NCI-H187 (cell line): Measurements from ENCODE around the gene PADI6.

Experiments
- DNase-seq, 2 experiments: peaks; one replicate each; lab custom pipeline; 2025; lab: John Stamatoyannopoulos, UW

The PADI6 gene

DNA sequence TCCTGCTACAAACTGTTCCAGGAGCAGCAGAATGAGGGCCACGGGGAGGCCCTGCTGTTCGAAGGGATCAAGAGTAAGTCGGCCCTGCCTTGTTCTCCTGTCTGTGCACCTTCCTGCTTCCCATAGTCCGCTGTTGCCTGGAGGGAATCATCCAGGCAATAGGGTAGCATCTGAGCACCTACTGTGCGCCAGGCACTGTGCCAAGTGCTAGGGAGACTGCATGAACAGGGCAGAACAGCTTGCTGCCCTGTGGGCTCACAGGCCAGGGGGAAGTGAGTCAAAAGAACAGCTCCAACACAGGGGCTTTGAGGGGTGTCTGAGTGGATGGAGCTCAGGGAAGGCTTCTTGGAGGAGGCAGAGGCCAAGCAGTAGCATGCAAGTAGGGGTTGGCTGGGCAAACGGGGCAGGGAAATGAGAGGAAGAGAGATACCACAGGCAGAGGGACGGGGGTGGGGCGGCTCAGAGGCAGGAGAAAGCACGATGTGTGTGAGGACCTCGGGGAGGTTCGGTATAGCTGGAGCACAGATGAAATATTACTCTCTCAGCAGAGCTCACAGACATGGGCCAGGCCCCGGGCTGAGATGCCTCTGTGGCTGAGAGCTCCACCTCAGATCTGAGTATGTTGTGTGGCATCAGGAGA lies 15.5 kb upstream of the PADI6 start:
- DNase-seq = no peak

DNA sequence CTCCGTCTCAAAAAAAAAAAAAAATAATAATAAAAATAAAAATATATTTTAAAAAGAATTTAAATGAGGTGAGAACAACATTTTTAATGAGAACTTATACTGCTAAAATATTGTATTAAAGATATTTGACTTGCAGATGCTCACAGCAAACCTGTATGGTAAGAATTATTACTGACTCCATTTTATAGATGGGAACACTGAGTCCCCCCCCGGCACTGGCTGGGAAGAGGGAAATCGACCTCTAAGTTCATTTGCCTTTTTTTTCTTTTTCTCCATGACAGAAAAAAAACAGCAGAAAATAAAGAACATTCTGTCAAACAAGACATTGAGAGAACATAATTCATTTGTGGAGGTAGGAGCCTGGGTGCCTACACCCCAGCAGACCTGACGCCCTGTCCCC lies 13.4 kb upstream of the PADI6 start:
- DNase-seq = no peak

DNA sequence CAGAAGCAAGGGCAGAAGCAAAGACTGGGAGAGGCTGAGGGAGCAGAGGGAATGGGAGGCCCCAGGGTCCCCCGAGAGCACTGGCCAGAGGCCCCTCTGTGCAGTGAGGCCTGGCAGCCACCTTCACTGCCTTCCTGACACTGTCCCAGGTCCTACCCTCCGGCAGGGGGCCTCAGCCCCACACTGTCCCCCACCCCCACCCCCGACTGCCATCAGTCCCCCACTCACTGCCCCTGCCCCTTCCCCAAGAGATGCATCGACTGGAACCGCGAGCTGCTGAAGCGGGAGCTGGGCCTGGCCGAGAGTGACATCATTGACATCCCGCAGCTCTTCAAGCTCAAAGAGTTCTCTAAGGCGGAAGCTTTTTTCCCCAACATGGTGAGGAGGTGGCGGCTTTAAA lies 13.0 kb upstream of the PADI6 start:
- DNase-seq = no peak

DNA sequence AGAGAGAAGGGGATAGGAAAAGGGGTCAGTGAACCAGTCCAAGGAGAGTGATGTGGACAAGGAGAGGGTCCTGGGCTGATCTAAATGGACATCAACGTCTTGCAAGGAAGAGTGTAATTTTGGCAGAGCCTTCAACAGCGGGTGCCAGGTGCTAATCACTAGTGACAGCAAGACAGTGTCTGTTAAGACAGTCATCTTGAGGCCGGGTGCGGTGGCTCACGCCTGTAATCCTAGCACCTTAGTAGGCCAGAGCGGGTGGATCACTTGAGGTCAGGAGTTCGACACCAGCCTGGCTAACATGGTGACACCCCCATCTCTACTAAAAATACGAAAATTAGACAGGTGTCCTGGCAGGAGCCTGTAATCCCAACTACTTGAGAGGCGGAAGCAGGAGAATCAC lies 12.2 kb upstream of the PADI6 start:
- no peak for DNase-seq

DNA sequence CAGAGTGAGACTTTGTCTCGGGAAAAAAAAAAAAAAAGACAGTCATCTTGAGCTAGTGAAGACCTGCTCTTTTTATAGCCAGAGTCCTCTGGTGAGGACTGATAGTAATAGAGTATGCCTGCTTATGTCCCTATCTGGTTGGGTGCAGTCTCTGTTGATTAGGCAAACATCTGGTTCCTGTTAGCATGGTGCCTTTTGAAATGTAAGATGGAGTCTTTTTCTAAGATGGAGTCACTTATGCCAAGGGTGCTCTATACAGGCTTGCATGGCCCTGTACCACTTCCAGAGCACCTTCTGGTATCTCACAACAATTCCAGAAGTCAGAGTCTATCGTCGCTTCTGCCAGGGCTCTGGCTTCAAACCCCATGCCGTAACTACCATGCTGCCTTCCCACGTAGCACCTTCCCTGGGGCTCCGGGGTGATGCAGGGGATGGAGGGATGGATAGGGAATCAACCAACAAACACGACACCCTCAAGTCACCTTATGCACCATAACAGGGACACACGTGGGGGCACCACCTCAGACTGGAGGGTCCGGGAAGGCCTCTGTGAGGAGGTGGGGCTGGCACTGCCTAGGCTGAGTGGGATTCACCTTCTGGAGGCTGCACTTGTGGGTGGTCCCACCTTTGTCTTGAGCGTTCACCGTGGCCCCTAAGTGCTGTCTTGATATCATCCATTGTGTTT lies 11.6 kb upstream of the PADI6 start:
- no peak for DNase-seq

DNA sequence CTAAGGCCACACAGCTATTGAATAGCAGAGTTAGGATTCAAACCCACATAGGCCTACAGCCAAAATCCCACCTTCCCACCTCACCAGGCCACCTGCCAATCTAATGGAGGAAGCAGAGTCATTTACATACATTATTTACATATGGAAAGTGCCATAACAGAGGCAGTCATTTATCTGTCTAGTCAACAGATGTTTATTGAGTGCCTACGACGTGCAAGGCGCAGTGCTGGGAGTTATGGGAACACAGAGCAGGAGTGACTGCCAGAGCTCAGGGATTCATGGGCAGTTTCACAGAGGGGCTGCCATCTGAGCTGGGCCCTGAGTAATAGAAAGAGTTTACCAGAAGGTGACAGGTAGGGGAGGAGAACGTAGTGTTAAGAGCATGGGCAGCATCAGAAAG lies 10.3 kb upstream of the PADI6 start:
- DNase-seq = no peak

DNA sequence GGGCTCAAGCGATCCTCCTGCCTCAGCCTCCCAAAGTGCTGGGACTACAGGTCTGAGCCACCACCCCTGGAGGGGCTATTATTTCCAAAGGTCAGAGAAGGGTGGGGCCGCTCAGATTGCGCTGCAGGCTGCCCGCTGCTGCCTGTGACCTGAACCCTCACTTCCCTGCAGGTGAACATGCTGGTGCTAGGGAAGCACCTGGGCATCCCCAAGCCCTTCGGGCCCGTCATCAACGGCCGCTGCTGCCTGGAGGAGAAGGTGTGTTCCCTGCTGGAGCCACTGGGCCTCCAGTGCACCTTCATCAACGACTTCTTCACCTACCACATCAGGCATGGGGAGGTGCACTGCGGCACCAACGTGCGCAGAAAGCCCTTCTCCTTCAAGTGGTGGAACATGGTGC lies 8.6 kb upstream of the PADI6 start:
- DNase-seq = no peak

DNA sequence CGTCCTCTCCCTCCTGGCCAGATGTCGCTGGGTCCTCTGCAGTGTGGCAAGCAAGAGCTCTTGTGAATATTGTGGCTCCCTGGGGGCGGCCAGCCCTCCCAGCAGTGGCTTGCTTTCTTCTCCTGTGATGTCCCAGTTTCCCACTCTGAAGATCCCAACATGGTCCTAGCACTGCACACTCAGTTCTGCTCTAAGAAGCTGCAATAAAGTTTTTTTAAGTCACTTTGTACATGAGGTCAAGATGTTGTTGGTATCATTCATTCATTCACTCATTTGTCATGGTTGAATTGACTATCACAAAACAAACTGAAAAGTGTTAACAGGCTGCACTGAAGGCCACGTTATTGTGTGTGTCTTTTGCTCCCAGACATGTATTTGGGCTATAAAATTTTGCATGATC lies 8.2 kb upstream of the PADI6 start:
- DNase-seq = no peak

DNA sequence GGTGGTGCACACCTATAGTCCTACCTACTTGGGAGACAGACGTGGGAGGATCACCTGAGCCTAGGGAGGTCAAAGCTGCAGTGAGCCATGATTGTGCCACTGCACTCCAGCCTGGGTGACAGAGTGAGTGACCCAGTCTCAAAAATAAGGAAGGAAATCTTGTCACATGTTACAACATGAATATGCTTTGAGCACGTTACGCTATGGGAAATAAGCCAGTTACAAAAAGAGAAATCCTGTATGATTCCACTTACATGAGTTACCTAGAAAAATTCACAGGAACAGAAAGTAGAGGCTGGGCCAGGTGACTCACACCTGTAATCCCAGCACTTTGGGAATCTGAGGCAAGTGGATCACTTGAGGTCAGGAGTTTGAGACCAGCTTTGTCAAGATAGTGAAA lies 6.7 kb upstream of the PADI6 start:
- DNase-seq = no peak

DNA sequence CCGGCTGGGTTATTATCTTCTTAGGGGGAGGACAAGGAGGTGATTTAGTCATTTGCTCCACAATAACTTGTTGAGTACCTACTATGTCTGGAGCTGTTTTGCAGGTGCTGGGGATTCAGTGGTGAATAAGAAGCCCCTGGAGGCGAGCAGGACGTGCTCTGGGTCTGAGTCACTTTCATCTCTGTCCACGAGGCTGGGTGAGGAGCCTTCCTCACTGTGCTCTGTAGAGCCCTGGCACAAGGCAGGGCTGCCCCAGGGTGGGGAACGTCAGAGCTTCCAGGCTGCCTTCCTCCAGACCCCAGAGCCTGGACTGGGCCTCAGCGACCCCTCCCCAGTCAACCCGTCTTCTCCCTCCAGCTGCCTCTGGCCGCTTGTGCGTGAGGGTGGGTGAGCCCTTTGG lies 2.5 kb upstream of the PADI6 start:
- no peak for DNase-seq

DNA sequence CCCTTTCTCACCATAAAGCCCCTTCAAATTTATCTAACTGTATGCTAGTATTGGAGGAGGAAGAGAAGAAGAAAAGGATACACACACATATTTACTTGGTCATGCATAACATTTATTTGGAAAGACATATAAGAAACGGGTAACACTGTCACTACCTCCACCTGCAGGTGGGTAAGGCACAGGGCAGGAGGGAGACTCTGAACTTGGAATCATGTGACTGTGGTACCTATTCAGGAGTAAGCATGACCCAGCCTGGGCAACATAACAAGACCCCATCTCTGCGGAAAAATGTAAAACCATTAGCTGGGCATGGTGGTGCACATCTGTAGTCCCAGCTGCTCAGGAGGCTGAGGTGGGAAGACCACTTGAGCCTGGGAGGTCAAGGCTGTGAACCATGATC lies 1.4 kb upstream of the PADI6 start:
- DNase-seq = no peak

DNA sequence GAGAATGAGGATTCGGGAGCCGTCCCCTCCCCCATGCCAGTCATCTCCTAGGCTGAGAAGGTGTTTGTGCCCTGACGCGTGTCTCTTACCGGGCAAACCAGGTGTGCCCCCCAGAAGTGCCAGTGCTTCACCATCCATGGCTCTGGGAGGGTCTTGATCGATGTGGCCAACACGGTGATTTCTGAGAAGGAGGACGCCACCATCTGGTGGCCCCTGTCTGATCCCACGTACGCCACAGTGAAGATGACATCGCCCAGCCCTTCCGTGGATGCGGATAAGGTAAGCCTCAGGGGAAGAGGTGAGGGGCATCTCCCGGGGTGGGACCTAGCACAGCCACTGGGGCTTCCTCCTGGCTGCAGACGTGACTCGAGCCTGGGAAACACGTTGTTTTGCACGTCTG lies 959 bp downstream of the PADI6 start:
- no peak for DNase-seq

DNA sequence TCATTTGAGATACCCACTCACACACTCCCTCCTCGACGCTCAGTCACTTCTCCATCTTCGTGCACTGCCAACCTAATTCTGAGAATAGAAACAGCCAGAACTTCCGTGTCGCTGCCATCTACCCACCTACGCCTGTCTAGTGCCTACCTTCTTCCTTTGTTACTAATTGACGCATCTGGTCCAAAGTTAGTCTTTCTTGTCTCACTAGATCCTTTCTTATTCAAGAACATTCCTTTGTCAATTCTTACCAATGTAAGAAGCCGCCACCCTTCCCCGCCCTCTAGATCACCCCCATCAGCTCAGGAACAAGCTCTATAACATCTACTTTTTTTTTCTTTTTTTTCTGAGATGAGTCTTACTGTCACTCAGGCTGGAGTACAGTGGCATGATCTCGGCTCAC lies 3.7 kb downstream of the PADI6 start:
- no peak for DNase-seq

DNA sequence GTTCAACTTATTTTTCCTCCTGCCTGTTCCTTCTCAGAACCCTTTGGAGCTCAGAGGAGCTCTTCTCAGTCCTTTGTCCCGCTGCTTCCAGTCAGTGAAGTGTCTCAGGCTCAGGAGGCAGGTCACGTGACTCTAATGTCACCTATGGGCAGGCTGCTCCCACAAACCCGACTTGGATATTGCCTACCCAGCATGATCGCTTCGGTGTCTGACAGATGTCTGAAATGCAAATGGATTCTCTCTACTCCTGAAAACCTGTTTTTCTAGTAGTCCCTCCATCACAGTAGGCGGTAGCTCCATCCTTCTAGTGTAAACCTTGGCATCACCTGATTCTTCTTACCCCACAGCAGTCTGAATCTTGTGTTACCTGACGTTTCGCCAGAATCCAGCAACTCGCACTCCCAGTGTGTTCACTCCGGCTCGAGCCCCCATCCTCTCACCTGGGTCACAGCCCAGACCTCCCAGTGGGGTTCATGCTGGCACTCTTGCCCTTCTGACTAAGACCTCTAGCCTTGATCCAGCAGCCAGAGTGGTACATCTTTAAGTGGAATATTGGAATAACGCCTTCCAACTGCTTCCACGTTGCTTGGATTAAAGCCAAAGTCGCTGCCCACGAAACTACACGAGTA lies 5.4 kb downstream of the PADI6 start:
- no peak for DNase-seq

DNA sequence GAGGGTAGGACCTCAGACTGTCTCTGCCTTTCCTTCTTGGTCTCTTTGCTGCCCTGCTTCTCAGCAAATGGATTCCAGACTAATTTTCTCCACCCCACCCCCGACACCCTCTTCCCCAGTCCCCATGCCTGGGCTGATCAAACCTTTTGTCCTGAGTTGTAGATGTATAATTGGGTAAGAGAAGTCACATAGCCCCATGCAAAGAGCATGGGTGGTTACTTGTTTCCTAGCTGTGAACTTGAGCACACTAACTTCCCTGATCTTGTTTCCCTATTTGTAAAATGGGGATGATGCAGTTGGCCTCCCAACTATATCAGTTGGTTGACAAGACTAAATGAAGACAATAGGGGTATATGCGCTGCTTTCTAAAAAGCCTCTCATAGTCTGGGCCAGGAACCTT lies 9.2 kb downstream of the PADI6 start:
- no peak for DNase-seq

DNA sequence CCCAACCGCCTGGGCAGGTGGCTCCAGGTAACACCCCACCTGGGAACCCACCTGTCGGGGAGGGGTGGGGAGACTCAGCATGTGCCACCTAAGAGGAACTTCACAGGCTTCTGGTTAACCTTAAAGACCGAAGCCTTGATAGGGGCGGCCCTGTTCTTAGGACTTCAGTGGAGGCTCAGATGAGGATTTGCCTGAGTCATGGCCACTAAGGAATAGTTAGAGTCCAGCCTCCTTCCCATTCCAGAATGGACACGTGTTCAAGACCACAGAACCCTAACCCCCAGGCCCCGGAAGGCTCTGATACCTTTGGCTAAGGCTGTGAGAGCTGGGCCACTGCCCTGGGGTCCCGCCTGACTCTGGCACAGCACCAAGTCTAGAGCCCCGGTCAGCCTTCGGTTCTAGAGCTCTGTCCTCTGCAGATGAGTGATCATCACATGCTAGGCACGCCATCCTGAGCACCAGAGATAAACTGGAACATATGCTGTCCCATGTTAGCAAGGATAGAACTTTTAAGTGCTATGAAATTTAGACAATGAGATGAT lies 20.3 kb downstream of the PADI6 start:
- no peak for DNase-seq

DNA sequence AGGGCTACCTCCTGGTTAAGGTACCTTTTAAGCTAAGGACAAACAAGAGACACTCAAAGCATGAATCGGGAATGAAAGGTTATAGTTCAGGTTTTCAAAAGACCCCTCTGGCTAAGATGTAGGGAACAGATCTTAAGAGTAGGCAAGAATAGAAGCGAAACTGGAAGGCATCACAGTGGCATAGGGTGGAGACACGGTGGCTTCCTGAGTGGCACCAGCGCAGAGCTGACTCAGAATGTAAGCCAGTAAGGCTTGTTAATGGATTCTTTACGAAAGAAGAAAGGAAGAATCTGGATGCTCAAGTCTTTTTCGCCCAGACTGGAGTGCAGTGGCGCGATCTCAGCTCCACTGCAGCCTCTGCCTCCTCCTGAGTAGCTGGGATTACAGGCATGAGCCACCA lies 21.2 kb downstream of the PADI6 start:
- no peak for DNase-seq

DNA sequence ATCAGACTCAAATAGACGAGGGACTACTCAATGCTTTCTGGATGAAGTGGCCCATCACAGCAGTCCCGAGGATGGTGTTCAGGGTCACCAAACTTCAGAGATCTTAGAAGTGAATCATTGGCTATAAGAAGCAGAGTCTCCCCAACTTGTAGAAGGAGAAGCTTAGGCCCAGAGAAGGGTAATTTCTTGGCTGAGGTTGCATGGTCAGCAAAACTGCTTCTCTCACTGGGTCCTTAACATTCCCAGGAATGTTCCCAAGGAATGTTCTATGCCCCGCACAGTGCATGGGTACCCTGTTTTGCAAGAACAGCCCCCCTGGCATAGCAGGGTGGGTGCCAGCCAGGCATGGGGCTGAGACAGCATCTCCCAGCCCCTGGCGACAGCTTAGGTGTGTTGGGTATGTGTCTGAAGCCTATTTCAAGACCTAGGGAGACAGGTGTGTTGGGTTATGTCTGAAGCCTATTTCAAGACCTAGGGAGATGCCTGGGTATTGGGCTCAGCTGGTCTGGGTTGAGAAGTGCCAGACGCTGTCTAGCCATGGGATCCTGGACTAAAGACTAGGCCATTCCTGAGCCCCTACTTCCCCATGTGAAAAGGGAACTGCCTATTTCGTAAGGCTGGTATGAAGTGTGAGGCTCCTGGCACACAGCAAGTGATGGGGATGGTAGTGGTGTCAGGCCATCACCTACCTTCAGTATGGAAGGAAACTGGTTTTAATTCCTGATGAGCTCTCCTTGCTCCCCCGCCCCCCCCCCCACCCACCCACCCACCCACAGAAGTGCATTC lies 26.1 kb downstream of the PADI6 start:
- DNase-seq = no peak

DNA sequence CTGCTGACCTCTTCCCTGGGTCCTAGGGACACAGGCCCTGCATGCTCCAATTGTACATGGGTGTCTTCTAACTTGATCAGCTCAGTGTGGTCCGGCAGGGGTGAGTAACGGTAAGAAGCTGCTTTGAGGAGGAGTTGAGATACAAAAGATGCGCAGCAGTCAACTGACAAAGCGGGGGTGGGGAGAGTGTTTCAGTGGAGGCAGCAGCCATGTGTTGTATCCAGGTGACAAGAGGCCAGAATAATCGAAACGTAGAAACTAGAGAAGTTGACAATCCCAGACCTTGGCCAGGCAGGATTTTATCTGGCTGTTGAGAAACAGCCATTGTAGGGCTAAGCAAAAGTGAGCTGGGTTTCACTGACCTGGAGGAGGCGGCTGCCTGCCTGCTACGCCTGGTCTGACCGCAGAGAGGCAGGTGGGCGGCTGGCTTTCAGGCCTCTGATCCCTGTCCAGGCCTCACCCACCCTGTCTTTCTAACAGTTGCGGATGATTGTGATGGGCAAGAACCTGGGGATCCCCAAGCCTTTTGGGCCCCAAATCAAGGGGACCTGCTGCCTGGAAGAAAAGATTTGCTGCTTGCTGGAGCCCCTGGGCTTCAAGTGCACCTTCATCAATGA lies 28.8 kb downstream of the PADI6 start:
- no peak for DNase-seq

DNA sequence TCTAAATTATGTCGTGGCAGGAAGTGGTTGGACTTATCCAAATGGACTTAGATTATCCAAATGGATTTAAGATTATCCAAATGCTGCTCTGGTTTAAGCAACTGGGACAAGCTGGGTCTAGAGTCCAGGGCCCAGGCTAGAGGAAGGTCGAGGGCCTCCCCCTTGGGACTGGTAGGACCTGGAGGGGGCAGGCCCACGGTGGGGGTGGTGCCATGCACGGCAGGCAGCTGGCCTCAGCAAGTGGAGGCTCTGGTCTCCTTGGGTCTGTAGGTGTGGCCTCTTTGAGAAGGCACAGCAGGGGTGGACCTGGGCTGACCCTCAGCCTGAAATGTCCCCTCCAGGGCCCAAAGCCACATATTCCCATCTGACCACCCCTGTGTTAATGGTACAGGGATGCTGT lies 29.8 kb downstream of the PADI6 start:
- no peak for DNase-seq

DNA sequence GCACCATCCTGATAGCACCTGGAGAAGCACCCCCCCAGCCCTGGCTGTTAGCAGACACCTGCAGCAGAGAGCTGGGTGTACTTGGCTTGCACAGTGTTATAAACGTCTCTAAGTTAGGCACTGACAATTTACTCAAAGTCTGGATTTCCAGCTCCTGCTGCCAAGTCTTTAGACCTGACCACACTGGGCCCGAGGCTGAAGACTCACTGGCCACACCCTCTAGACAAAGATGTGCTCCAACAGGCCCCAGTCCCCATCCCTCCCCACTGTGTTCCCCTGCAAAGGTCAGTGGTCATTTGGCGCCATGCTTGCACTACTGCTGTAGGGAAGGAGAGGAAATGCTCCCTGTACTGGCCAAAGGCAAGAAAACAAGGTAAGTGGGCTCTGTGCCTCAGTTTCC lies 31.1 kb downstream of the PADI6 start:
- no peak for DNase-seq

DNA sequence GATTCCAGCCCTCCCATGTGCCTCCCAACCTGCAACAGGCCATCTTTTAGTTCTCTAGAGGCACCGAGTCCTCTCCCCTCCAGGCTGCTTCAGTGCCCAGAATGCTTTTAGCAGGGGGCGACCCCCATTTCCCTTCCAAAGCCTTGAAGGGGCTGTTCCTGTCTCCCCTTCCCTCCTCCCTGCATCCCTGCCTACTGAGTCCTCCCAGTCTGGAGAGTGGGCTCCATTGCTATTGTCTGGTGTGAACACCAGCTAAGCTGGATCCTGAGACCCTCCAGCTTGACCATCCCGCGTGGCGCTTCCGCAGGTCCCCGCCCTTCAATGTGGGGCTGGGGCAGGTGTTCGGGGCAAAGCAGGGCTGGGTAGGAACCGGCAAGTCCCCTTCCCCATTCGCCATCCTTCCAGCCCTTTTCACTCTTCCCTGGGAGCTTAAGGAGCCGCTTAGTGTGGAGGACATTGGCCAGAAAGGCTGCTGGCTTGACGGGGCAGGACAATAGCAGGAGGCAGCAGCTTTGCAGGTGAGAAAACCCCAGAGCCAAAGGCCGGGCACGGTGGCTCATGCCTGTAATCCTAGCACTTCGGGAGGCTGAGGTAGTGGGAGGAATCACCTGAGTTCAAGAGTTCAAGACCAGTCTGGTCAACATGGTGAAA lies 32.2 kb downstream of the PADI6 start:
- no peak for DNase-seq
